ENCODE data around the gene PAK1.

- TF ChIP-seq CTCF (IDR thresholded peaks at IDR 0.05; ENCODE audit: extremely low read depth in 1 of 2, insufficient read depth in 1 of 2, low read depth in 1 of 2, low read length in 2 of 2) (no peak), POLR2AphosphoS5 (IDR thresholded peaks at IDR 0.05; ENCODE audit: insufficient read depth, low read depth, low read length) (no peak), EZH2 (IDR thresholded peaks at IDR 0.05; ENCODE audit: borderline replicate concordance, low read depth, low read length, severe bottlenecking) (no peak), POLR2A (IDR thresholded peaks at IDR 0.05; ENCODE audit: low read depth, low read length) (no peak), MAX (IDR thresholded peaks at IDR 0.05; ENCODE audit: insufficient read depth, insufficient read length) (no peak), FOS (IDR thresholded peaks at IDR 0.05; ENCODE audit: borderline replicate concordance, insufficient read depth, low read length) (no peak), MYC (IDR thresholded peaks at IDR 0.05; ENCODE audit: low read depth, low read length) (no peak)
Measured at GRCh38 chr11:77375107-77375506, 98.8 kb downstream of the PAK1 start.

Measured in endothelial cell of umbilical vein (primary cell).